Endothelial cell of hepatic sinusoid (primary cell): Measurements from ENCODE around the gene ABHD16A.

ENCODE experiments used
- in situ Hi-C: cut with HindIII; loops from 2 replicates; pipeline ENCODE4 v1.10.0; 2017; ENCODE audit warnings: low sequenced_read_pairs

The ABHD16A gene

DNA sequence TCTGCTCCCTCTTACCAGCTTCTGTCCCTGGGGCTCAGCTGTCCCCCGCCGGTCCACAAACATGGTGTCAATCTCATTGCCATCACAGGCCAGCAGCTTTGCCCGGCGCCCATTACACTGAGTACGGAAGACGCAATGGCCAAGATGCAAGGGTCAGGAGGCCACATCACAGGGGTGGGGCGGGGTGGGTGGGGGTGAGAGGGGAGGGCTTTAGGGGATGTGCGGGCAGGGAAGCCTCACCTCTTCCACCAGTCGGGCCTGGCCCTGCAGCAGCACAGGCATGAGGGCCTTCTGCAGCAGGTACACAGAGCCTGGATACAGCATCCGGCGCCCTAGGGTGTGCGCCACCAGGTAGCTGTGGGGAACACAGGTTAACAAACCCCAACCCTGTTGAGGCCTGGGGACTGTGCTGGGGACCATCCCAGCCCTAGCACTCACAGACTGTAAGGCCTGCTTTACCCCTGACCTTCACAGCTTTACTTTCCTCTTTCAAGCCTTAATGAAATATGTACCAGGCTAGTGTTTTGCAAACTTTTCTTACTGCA lies 11.5 kb downstream of the ABHD16A start:
- in situ Hi-C loops = loop anchor here (5.0 kb wide), 1 partner anchor 41 kb away; no protein-coding TSS in a partner anchor

DNA sequence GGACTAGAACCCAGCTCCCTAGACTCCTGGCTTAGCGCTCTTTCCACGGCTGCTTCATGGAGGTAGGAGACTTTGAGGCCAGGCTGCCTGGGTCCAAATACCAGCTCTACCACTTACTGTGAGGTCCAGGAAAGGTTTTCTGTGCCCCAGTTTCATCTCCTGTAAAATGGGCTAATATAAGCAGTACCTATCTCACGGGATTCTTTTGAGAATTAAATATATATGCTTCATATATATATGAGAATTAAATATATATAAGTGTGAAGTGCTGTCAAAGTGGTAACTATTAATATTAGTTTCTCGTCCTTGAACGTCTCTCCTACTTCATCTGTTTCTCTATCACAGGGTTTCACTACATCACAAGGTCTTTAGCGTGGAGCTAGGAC lies 12.1 kb downstream of the ABHD16A start:
- in situ Hi-C loops = loop anchor here (5.0 kb wide), 1 partner anchor 41 kb away; no protein-coding TSS in a partner anchor

DNA sequence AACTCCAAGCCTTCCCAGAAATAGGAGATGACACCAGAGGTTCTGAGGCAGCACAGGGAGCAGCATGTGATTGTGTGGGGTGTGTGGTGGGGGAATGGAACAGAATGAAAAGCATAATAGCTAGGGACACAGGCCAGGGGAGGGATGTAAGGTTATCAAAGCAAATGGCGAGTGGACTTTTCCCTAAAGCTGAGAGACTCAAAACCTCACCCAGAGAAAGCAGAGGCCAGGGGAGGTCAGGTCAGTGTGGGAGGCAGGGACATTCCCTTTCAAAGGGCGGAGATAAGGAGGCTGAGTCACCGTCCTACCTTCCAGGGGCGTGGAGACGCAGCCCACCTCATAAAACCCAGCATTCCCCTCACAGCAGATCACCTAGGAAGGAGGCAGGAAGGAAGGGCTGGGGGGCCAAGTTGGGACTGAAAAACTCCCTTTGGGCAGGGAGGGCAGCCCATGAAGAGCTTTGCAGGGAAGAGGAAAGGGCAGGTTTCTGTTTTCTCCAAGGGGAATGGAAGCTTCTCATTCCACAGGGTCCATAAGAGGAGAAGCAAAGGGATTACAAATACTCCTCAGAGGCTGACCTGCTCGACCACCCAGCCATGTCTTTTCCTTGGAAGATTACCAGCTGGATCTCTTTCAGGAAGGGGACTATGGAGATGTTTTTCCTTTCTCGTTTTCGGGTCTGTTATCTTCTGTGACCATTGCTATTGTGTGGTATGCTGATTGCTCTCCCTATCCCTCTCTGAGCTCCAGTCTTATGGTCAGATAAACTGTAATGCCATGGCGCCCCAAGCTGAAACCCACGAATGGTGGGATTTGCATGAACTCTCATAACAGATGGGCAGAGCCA lies 12.7 kb downstream of the ABHD16A start:
- in situ Hi-C loops = loop anchor here (5.0 kb wide), 1 partner anchor 42 kb away; no protein-coding TSS in a partner anchor

DNA sequence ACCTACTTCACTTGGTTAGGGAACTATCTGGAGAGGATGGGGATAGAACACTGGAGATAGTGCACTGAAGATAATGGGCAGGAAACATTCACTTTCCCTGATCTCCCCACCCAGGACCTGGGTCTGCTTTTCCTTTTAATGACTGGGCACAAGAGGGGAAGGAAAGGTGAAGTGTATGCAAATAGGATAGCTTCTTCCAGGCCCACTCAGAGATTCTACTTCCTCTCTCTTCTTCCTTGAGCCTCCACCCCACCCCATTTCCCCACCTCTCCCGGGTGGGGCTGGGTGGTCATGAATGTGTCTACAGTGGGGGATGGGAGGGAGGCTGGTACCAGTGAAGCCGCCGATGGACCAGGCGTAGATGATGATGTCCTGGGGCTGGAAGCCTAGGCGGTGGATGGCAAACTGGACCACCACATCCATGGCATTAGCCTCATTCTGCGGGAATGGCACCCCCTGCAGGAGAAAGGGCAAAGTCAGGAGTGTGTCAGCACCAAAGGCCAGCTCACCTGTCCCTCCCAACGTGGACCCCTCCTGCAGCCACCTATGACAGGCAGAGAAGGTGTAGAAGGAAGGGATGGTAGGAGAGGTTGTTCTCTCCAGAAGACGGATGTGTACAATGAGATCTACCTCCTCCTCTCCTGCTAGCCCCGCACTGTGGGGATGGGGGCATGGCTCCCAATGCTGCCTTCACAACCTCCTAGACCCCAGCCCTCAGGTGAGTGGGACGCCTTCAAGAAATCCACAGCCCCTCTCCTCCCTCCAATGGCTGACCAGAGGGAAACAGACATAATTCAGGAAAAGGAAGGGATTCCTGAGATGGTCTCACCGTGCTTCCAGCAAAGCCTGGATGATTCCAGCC lies 13.6 kb downstream of the ABHD16A start:
- in situ Hi-C loops = loop anchor here (5.0 kb wide), 1 partner anchor 43 kb away; no protein-coding TSS in a partner anchor

DNA sequence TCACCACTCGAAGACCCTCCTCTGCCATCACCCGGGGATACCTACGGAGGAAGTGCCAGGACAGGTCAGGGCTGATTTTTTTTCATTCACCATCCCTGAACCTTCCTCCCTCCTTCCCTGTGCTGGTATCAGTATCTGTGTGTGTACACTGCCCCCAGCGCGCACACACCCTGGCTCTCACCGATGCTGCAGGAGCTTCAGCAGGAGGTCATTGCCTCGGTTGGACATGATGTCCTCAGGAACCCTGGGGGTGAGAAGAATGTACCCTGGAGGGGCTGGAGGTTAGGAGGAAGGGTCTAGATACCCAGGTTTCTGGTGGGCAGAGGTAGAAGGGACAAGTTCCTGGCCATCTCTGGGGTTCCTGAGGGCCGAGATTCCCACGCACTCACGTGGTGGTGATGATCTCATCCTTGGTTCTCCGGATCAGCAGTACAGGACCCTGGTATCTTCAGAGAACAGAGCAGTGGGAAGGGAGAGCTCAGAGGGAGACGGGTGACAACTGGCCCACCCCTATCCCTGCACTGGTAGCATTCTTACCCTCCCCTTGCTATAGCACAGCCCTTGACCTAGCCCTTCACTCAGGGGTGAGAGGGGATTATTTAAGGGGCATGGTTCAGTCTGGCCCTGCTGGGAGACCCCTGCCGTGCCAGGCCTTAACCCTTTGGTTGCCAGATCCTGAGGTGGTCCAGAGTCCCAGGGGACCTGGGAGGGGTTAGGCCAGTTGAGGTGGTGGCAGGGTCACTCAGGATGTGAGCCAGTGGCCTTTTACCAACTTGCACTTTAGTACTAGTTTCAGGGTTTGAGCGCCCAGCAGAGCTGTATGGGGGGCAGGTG lies 15.0 kb downstream of the ABHD16A start:
- in situ Hi-C loops = no loop called here

DNA sequence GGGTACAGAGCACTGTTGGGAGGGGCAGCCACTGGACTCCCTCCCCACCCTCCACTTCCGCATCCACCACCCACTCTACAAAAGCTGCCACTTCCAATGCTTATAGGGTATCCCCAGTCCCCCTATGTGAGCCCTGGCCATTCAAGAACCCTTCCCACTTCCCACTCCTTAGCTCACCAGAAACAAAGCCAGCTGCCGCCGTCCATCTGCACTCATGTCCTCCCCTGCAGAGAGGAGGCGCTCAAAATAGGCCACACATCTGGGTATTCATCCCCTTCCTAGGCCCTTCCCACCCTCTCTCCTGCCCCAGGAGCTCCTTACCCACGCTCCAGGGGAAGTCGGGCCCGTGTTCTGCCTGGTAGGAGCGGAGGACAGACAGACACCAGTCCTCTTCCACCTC lies 15.8 kb downstream of the ABHD16A start:
- in situ Hi-C loops = no loop called here

DNA sequence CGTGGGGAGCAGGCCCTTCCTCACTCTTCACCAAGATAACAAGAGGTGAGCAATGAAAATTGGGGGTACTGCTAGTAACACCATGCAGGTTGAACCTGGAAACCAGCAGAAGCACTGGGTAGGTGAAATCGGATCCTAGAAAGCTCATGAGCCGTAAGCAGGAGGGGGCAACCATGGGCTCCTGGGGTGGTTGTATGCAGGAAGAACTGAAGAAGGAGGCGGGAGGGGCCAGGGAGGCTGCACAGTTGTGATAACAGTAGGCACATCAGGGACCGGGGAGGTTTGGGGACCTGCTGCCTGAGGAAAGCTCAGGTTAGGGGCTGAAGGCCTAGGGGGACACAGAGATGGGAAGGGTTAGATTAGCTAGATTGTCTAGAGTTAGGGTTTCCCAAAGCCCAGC lies 16.6 kb downstream of the ABHD16A start:
- in situ Hi-C loops = no loop called here

DNA sequence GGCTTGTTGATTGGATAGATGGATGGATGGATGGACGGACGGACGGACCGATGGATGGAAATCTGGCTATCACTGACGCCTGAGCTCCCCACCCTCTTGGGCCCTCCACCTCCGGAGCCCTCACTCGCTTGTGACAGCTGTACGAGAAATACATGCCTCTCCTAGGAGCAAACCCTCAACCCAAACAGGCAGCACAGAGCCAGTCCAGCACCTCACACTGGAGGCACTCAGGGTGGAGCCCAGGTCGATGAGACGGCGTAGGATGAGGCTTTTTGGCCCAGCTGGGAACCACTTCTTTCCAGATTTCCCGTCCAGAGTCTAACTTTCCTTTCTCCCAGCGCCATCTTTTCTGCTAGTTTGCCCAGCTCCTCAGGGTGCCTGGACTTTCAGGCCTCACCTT lies 19.5 kb downstream of the ABHD16A start:
- in situ Hi-C loops = no loop called here

DNA sequence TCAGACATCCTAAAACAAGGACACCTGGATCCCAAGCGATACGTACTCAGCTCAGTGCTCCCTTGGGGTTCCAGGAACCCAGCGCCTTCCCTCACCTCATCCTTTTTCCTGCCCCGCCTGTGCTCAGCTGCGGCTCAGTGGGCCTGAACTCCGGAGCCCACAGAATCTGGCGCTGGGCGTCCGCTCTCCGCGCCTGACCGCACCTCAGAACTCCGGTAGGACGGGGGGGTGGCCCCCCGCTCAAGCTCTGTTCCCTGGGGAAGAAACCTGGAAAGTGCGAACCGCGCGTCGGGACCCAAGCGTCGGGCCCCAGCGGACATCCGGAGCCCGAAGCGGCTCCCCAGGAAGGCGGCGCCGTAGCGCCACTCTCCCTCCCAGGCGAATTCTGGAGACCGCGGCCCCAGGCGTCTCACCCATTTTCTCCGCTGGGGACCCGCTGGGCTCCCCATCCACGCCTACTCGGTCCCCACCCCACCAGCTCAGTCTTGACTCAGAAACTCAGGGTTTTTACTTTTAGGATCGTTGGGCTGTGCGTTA lies 21.9 kb downstream of the ABHD16A start:
- in situ Hi-C loops = no loop called here

DNA sequence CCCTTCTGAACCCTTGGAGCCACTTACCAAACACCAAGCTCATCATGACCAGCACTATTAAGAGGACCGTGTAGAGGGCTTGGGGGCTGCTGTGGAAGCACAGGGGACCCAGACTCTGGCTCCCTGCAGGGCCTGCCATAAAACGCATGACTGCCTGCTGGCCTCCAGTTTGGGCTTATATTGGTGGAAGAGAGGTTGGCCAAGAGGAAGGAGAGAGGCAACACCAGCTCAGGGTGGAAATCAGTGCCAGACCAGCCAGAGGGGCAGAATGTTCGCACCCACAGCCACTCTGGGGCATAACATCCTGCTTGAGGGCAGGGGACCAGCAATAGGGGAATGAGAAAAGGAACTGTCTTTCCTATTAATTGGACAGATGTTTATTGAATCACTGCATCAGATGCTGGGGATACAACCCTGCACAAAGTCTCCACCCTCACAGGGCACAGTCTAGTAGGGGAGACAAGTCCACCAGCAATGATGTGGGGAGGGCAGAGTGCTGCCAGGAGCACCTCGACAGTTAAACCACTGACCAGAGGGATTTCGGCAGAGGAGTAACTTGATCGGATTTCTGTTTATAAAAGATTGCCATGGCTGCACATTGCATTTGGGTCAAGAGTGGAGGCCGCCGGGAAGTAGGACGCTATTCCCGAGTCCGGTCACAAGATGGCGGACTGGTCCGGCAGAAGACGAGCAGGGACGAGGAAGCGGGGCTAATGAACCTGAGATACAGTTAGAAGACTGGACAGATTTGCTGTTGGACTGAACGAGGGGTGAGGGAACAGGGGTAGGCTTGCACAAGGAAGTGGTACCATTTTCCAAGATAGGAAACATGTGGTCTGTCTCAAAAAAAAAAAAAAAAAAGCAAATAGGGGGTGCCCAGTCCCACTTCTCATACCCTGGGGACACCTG lies 22.6 kb downstream of the ABHD16A start, which contains the start of gene LY6G5C:
TSS of gene LY6G5C (minus strand) at position 842 of the 909 bp plus-strand sequence. CDS start at position 148, 694 bp downstream.
- in situ Hi-C loops = no loop called here

DNA sequence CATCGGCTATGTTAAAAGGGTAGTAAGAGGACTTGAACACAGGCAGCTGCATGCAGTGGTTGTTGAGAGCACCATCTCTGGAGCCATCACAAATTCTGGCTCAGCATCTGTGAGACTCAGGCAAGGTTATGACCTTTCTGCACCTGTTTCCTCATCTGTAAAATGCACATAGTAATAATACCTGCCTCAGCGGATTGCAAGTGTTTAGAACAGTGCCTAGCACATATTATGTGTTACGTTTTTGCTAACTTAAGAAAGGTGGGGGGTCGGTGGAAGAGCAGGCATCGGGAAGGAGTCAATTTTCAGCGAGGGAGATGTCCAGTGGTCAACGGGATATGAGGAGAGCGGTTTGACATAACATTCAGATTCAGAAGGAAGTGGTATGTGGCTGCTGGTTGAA lies 25.2 kb downstream of the ABHD16A start:
- in situ Hi-C loops = no loop called here

DNA sequence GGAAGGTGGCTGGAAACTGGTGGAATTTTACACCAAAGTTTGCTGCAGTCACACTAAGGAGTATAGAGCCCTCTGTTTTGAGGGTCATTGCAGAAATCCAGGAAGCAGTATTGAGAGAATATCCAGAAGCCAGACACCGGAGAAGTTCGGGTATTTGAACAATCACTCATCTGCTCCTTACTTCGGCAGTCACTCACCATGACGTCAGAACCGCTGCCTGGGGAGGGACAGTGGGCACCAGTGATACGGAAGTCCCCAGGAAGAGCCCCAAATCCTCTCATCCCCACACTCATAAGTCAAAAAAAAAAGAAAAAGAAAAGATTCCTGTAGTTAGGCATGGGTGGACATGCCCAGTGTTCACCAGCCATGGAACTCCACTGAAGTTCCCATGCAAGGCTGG lies 26.2 kb downstream of the ABHD16A start:
- in situ Hi-C loops = no loop called here

DNA sequence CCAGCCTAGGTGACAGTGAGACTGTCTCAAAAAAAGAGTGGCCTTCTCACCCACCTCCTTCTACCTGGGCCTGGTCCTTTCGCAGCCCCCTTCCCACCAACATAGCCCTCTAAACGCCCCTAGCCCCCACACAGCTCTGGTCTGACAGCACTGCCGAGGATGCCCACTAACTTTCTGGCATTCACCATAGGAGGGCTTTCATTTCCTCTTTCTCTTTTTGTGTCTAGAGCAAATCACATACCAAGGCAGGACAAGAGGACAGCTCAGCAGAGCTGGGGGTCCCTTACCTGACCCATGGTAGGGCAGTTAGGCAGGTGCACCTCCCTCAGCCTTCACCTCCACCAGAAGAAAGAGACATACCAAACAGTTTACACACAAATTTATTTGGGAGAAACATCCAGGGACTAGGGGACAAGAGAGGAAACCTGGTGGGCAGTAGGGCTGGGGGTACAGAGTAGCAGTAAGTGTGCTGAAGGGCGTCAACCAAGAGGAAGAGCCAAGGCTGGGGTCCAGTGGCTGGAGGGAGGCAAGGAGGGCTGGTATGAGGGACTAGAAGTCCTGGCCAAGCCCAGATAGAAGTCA lies 26.7 kb downstream of the ABHD16A start:
- in situ Hi-C loops = no loop called here

DNA sequence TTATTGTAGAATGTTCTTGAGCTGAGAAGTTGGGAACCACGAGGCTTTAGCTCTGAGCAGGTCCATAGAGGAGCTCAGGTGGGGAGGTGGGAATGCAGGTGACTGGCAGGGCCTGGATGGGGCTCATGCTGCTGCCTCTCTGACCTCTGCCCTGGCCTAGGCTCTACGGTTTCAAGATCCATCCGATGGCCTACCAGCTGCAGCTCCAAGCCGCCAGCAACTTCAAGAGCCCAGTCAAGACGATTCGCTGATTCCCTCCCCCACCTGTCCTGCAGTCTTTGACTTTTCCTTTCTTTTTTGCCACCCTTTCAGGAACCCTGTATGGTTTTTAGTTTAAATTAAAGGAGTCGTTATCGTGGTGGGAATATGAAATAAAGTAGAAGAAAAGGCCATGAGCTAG lies 33.4 kb downstream of the ABHD16A start, which contains the start of gene LY6G5B:
TSS of gene LY6G5B (plus strand) at position 301 of the 400 bp plus-strand sequence. CDS start 975 bp downstream, outside the sequence.
- in situ Hi-C loops = no loop called here

DNA sequence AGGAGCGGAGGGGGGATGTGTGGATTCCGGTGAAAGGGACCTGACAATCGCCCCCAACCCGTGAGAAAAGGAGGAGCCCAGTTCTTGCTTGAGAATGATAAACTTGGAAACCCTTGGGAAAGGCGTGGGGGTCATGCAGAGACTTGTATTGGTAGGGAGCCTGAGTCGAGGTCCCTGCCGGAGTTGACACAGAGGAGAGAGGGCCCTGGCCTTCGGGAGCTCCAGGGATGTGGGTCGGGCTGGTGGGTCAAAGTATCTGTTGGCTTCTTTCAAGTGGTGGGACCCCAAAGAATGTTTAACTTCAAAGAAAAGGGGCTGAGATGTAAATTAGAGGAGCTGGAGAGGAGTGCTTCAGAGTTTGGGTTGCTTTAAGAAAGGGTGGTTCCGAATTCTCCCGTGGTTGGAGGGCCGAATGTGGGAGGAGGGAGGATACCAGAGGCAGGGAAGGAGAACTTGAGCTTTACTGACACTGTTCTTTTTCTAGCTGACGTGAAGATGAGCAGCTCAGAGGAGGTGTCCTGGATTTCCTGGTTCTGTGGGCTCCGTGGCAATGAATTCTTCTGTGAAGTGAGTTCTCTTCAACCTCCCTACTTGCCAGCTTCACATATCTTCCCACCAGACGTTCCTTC lies 36.7 kb downstream of the ABHD16A start:
- in situ Hi-C loops = no loop called here

DNA sequence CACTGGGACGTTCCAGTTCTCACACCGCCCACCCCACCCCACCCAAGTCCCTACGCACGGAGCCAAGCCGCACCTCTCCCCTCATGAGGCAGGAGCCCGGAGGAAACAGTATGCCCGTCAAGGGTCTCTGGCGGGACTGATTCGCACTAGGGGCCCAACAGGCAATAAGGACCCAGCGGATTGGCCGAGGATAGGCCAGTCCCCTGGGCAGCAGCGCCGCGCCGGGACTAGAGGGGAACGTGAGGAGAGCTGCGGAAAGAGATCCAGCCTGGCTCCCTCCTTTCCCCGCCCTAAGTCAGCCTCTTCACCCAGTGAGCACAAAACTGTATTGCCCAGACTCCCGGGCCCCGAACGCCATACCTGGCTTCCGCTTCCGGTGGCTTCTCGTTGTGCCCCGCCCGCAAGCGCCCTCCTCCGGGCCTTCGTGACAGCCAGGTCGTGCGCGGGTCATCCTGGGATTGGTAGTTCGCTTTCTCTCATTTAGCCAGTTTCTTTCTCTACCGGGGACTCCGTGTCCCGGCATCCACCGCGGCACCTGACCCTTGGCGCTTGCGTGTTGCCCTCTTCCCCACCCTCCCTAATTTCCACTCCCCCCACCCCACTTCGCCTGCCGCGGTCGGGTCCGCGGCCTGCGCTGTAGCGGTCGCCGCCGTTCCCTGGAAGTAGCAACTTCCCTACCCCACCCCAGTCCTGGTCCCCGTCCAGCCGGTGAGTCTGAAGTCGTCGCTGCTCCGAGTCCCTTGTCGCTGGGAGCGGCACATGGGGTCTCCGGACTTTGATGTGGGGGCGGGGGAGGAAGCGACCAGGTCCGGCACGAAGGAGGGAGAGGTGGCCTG lies 37.4 kb downstream of the ABHD16A start, which contains the start of gene CSNK2B:
TSS of gene CSNK2B (plus strand) at position 580 of the 836 bp plus-strand sequence. CDS start 752 bp downstream, outside the sequence.
- in situ Hi-C loops = no loop called here
